Measurements from ENCODE around the gene CYTH1. TPM values are rescaled to one million over a fixed set of nuclear protein-coding genes. Genes with fewer than 3 reads are reported as not detected.

Gene CYTH1
- total RNA-seq, 6 experiments from 2014 or later, result 7.7 to 15.3 (median 10.9) TPM

- H3K27me3 Mint-ChIP-seq (ENCODE audit: insufficient read depth), result no peaks in the 10 kb centered on the region
Measured at GRCh38 chr17:78766225-78766624, 15.8 kb downstream of the CYTH1 start.

GRCh38 chr17:78765821-78766220, 16.3 kb downstream of the CYTH1 start:
- Mint-ChIP-seq H3K4me1 (ENCODE audit: low read depth) (peaks cover 21% of the 10 kb centered on the region), H3K27me3 (ENCODE audit: insufficient read depth) (no peaks in the 10 kb centered on the region), H3K9me3 (no peaks in the 10 kb centered on the region), H3K36me3 (ENCODE audit: low read depth) (no peaks in the 10 kb centered on the region), H3K4me3 (no peak overlapping the region), H3K27ac (no peak overlapping the region)
- no peak for TF ChIP-seq CTCF (IDR thresholded peaks at IDR 0.05)
- DNase-seq, result no peak

More at GRCh38 chr17:78766225-78766624, 15.8 kb downstream of the CYTH1 start:
- Mint-ChIP-seq H3K4me1 (ENCODE audit: low read depth) (peaks cover 21% of the 10 kb centered on the region), H3K4me3 (no peak overlapping the region), H3K27ac (no peak overlapping the region), H3K9me3 (no peaks in the 10 kb centered on the region), H3K36me3 (ENCODE audit: low read depth) (no peaks in the 10 kb centered on the region)
- TF ChIP-seq CTCF (IDR thresholded peaks at IDR 0.05), result no peak
- no peak for DNase-seq

GRCh38 chr17:78764871-78765270, 17.2 kb downstream of the CYTH1 start:
- no peaks in the 10 kb centered on the region for H3K9me3 Mint-ChIP-seq
- H3K27ac Mint-ChIP-seq, result no peak overlapping the region
- no peaks in the 10 kb centered on the region for H3K27me3 Mint-ChIP-seq (ENCODE audit: insufficient read depth)
- no peak overlapping the region for H3K4me3 Mint-ChIP-seq
- no peak for TF ChIP-seq CTCF (IDR thresholded peaks at IDR 0.05)
- no peak for DNase-seq
- H3K36me3 Mint-ChIP-seq (ENCODE audit: low read depth), result no peaks in the 10 kb centered on the region
- peaks cover 21% of the 10 kb centered on the region for H3K4me1 Mint-ChIP-seq (ENCODE audit: low read depth)

- TF ChIP-seq CTCF (IDR thresholded peaks at IDR 0.05), result no peak
- DNase-seq, result no peak
- Mint-ChIP-seq H3K4me3 (no peak overlapping the region), H3K36me3 (ENCODE audit: low read depth) (no peaks in the 10 kb centered on the region), H3K9me3 (no peaks in the 10 kb centered on the region), H3K4me1 (ENCODE audit: low read depth) (peaks cover 28% of the 10 kb centered on the region), H3K27ac (no peak overlapping the region), H3K27me3 (ENCODE audit: insufficient read depth) (no peaks in the 10 kb centered on the region)
Measured at GRCh38 chr17:78763561-78763960, 18.5 kb downstream of the CYTH1 start.

- H3K4me1 Mint-ChIP-seq (ENCODE audit: low read depth), result peaks cover 28% of the 10 kb centered on the region
- H3K27me3 Mint-ChIP-seq (ENCODE audit: insufficient read depth), result no peaks in the 10 kb centered on the region
- H3K4me3 Mint-ChIP-seq, result no peak overlapping the region
- no peaks in the 10 kb centered on the region for H3K9me3 Mint-ChIP-seq
- no peak overlapping the region for H3K27ac Mint-ChIP-seq
- no peaks in the 10 kb centered on the region for H3K36me3 Mint-ChIP-seq (ENCODE audit: low read depth)
- TF ChIP-seq CTCF (IDR thresholded peaks at IDR 0.05), result no peak
- no peak for DNase-seq
Measured at GRCh38 chr17:78761789-78762406, 20.2 kb downstream of the CYTH1 start.
